ENCODE results near the gene IL25. TPM values are rescaled to one million over a fixed set of nuclear protein-coding genes. Genes with fewer than 3 reads are reported as not detected.
"Not testable (repeated sequence)": the region's sequence is repeated elsewhere in the genome, so short reads cannot be mapped to it uniquely, and the experiment has no call there.

Gene IL25
- polyA plus RNA-seq, 1 experiment = not detected

GRCh38 chr14:23388996-23389395 is 16.4 kb downstream of the IL25 start:
- Histone ChIP-seq H3K4me3 (ENCODE audit: low read depth, low read length) (no peak overlapping the region), H3K27me3 (ENCODE audit: control insufficient read depth, insufficient read depth, low read length) (peaks cover 2% of the 10 kb centered on the region; the same call in 1 of the 2 replicates), H3K36me3 (ENCODE audit: control insufficient read depth, insufficient read depth, low read length) (no peaks in the 10 kb centered on the region)
- no peak for DNase-seq (ENCODE audit: low read depth)
- ChIA-PET POLR2A (no interaction called here), CTCF (interaction anchor here (1.8 to 2.1 kb wide), 2 partner anchors 9 to 62 kb away, joined by 7 to 10 read pairs; no protein-coding TSS in a partner anchor)
- no peak for TF ChIP-seq CTCF (IDR thresholded peaks at IDR 0.05; ENCODE audit: insufficient read depth, low read depth, low read length)

GRCh38 chr14:23389396-23389795 is 16.8 kb downstream of the IL25 start:
- Histone ChIP-seq H3K27me3 (ENCODE audit: control insufficient read depth, insufficient read depth, low read length) (peaks cover 2% of the 10 kb centered on the region; the same call in 1 of the 2 replicates), H3K36me3 (ENCODE audit: control insufficient read depth, insufficient read depth, low read length) (no peaks in the 10 kb centered on the region), H3K4me3 (ENCODE audit: low read depth, low read length) (no peak overlapping the region)
- no peak for TF ChIP-seq CTCF (IDR thresholded peaks at IDR 0.05; ENCODE audit: insufficient read depth, low read depth, low read length)
- ChIA-PET CTCF (interaction anchor here (1.8 to 2.1 kb wide), 2 partner anchors 10 to 62 kb away, joined by 7 to 10 read pairs; no protein-coding TSS in a partner anchor), POLR2A (no interaction called here)
- DNase-seq (ENCODE audit: low read depth) = no peak

- DNase-seq (ENCODE audit: low read depth); H3K27me3 ChIP-seq (ENCODE audit: control insufficient read depth, insufficient read depth, low read length); H3K36me3 ChIP-seq (ENCODE audit: control insufficient read depth, insufficient read depth, low read length); POLR2A ChIA-PET; H3K4me3 ChIP-seq (ENCODE audit: low read depth, low read length): not testable (repeated sequence)
- CTCF ChIA-PET = interaction anchor here (7.1 kb wide), 1 partner anchor 11 kb away, joined by 42 read pairs; no protein-coding TSS in a partner anchor
These were observed 17.3 kb downstream of the IL25 start for GRCh38 chr14:23389871-23390270.

- Histone ChIP-seq H3K4me3 (ENCODE audit: low read depth, low read length) (no peak overlapping the region), H3K27me3 (ENCODE audit: control insufficient read depth, insufficient read depth, low read length) (peaks cover 3% of the 10 kb centered on the region; the same call in 1 of the 2 replicates), H3K36me3 (ENCODE audit: control insufficient read depth, insufficient read depth, low read length) (no peaks in the 10 kb centered on the region)
- ChIA-PET CTCF (interaction anchor here (7.1 kb wide), 1 partner anchor 14 kb away, joined by 42 read pairs; no protein-coding TSS in a partner anchor), POLR2A (no interaction called here)
- no peak for DNase-seq (ENCODE audit: low read depth)
- TF ChIP-seq CTCF (IDR thresholded peaks at IDR 0.05; ENCODE audit: insufficient read depth, low read depth, low read length) = no peak
These were observed 20.0 kb downstream of the IL25 start for GRCh38 chr14:23392613-23393012.

GRCh38 chr14:23396126-23396525 is 23.5 kb downstream of the IL25 start:
- no peaks in the 10 kb centered on the region for H3K36me3 ChIP-seq (ENCODE audit: control insufficient read depth, insufficient read depth, low read length)
- H3K27me3 ChIP-seq (ENCODE audit: control insufficient read depth, insufficient read depth, low read length) = peaks cover 5% of the 10 kb centered on the region; the same call in 1 of the 2 replicates
- no peak for TF ChIP-seq CTCF (IDR thresholded peaks at IDR 0.05; ENCODE audit: insufficient read depth, low read depth, low read length)
- DNase-seq (ENCODE audit: low read depth) = no peak
- H3K4me3 ChIP-seq (ENCODE audit: low read depth, low read length) = no peak overlapping the region
- CTCF ChIA-PET = interaction anchor here (7.1 kb wide), 1 partner anchor 17 kb away, joined by 42 read pairs; no protein-coding TSS in a partner anchor
- POLR2A ChIA-PET = no interaction called here

Measured in BJ (cell line).